GM10248 (cell line): ENCODE measurements around the gene FKBP9.

ENCODE experiments used
- CTCF ChIA-PET: fragments of 300-600 bp; sonication (Branson Sonifier 250); formaldehyde crosslinking; extraction: SDS; loops from one replicate; lab custom pipeline; 2021; ENCODE audit warnings: antibody characterized with exemption; lab: Yijun Ruan, JAX
- POLR2A ChIA-PET: fragments of 350-650 bp; sonication (Branson Sonifier 250); formaldehyde crosslinking; extraction: SDS; loops from one replicate; lab custom pipeline; 2020; ENCODE audit warnings: antibody characterized with exemption; lab: Yijun Ruan, JAX
- DNase-seq: peaks from one replicate; pipeline ENCODE4 v3.0.0; 2012; ENCODE audit errors: extremely low spot score
- TF ChIP-seq, protein P1 (sequence below): IDR thresholded peaks from 2 replicates; pipeline ENCODE4 v1.5.1; 2012; ENCODE audit warnings: mild to moderate bottlenecking, low read depth; ENCODE audit errors: extremely low read depth, missing control alignments, control extremely low read depth

Gene FKBP9

GRCh38 chr7:32921896-32922295, 35.3 kb upstream of the FKBP9 start:
- CTCF ChIA-PET = no interaction called here
- POLR2A ChIA-PET = no interaction called here
- TF ChIP-seq, protein P1, sequence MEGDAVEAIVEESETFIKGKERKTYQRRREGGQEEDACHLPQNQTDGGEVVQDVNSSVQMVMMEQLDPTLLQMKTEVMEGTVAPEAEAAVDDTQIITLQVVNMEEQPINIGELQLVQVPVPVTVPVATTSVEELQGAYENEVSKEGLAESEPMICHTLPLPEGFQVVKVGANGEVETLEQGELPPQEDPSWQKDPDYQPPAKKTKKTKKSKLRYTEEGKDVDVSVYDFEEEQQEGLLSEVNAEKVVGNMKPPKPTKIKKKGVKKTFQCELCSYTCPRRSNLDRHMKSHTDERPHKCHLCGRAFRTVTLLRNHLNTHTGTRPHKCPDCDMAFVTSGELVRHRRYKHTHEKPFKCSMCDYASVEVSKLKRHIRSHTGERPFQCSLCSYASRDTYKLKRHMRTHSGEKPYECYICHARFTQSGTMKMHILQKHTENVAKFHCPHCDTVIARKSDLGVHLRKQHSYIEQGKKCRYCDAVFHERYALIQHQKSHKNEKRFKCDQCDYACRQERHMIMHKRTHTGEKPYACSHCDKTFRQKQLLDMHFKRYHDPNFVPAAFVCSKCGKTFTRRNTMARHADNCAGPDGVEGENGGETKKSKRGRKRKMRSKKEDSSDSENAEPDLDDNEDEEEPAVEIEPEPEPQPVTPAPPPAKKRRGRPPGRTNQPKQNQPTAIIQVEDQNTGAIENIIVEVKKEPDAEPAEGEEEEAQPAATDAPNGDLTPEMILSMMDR = no peak
- DNase-seq = no peak

DNA sequence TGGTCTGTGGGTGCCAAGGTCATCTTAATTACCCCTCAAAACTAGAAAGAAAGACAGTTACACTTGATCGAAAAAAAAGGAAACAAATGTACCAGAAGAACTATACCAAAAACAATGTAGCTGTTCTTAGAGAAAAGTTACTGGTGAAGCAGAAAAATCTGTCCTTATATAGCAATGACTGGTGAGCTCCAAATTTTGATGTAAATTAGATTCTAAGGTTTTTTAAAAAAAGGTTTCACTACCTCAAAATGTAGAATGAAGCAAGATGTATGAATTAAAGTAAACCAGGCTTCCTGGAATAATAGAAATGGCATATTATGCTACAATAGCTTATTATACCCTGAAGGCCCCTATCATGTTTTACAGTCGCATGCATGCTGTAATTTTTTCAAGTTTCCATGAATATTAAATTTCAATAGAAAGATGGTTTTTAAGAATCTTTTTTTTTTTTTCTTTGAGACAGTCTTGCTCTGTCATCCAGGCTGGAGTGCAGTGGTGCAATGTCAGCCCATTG, 28.4 kb upstream of the FKBP9 start:
- TF ChIP-seq, protein P1 = no peak
- CTCF ChIA-PET = interaction anchor here (2.7 kb wide), 1 partner anchor 82 kb away, joined by 10 read pairs; no protein-coding TSS in a partner anchor
- POLR2A ChIA-PET = no interaction called here
- no peak for DNase-seq

GRCh38 chr7:32929430-32930143, 27.7 kb upstream of the FKBP9 start:
- CTCF ChIA-PET = interaction anchor here (1.8 to 2.7 kb wide), 2 partner anchors 83 to 179 kb away, joined by 4 to 10 read pairs; no protein-coding TSS in a partner anchor
- POLR2A ChIA-PET = no interaction called here
- TF ChIP-seq, protein P1 = no peak
- no peak for DNase-seq

GRCh38 chr7:32930378-32930777, 26.9 kb upstream of the FKBP9 start:
- POLR2A ChIA-PET = no interaction called here
- DNase-seq = no peak
- CTCF ChIA-PET = interaction anchor here (1.0 to 2.7 kb wide), 4 partner anchors 11 to 178 kb away, joined by 4 to 10 read pairs (median 5); no protein-coding TSS in a partner anchor
- TF ChIP-seq, protein P1 = no peak

- CTCF ChIA-PET = no interaction called here
- DNase-seq = no peak
Observed at GRCh38 chr7:32935558-32935957, 21.7 kb upstream of the FKBP9 start.

GRCh38 chr7:32936689-32937088, 20.6 kb upstream of the FKBP9 start:
- CTCF ChIA-PET = interaction anchor here (1.2 to 1.5 kb wide), 4 partner anchors 25 to 136 kb away, joined by 3 to 4 read pairs (median 4); no protein-coding TSS in a partner anchor
- POLR2A ChIA-PET = no interaction called here

More at GRCh38 chr7:32935558-32935957, 21.7 kb upstream of the FKBP9 start:
- POLR2A ChIA-PET = no interaction called here
- TF ChIP-seq, protein P1 = no peak

More at GRCh38 chr7:32936689-32937088, 20.6 kb upstream of the FKBP9 start:
- no peak for DNase-seq
- TF ChIP-seq, protein P1 = no peak
